Thyroid gland (tissue), 4 donors: ENCODE data around the gene CACNB1. TPM values are rescaled to one million over a fixed set of nuclear protein-coding genes. Genes with fewer than 3 reads are reported as not detected.
"Not testable (repeated sequence)": the region's sequence is repeated elsewhere in the genome, so short reads cannot be mapped to it uniquely, and the experiment has no call there.

Source experiments
- DNase-seq, 2 donors: peaks; one replicate each; pipeline ENCODE4 v3.0.0-alpha.2; 2019
- H3K27ac ChIP-seq, 3 donors: fragments of 200-600 bp; sonication (generic); 1 replicate in 2 of 3; 2 replicates in 1 of 3; pipeline ENCODE4 v1.5.1; 2016 to 2019; ENCODE audit warnings: mild to moderate bottlenecking in 1 of 3, moderate library complexity in 1 of 3
- H3K27me3 ChIP-seq: fragments of 200-600 bp; sonication (generic); one replicate; pipeline ENCODE4 v1.5.1; 2019
- H3K36me3 ChIP-seq, 2 donors: fragments of 200-600 bp; sonication (generic); one replicate each; pipeline ENCODE4 v1.5.1; 2016 to 2019
- H3K4me1 ChIP-seq, 2 donors: fragments of 200-600 bp; sonication (generic); one replicate each; pipeline ENCODE4 v1.5.1; 2017 to 2019
- H3K4me3 ChIP-seq, 3 donors: fragments of 200-600 bp; sonication (generic); replicated peaks in 1 of 3; 1 replicate in 2 of 3; 2 replicates in 1 of 3; pipeline ENCODE4 v1.5.1; 2016; ENCODE audit warnings: mild to moderate bottlenecking in 1 of 3
- H3K9me3 ChIP-seq: fragments of 200-600 bp; sonication (generic); one replicate; pipeline ENCODE4 v1.5.1; 2017
- POLR2A ChIP-seq, 2 donors: fragments of 450-650 bp; IDR thresholded peaks; one replicate each; pipeline ENCODE4 v1.6.1; 2017; ENCODE audit warnings: antibody characterized with exemption in 2 of 2, mild to moderate bottlenecking in 2 of 2, moderate library complexity in 1 of 2
- WGBS, 2 donors: methylation state at CpG; one replicate each; pipeline ENCODE4 v1.1.5; 2017; 5-methylcytosine and 5-hydroxymethylcytosine counted together
- intact Hi-C: fragments of 100-400 bp; cut with DNase I; formaldehyde crosslinking; loops from one replicate; pipeline ENCODE4 v1.15.1; 2023
- total RNA-seq, 4 donors: library from RNA; depleted of rRNA; stranded (reverse); fragments of >200 nt; gene quantifications; one replicate each; pipeline ENCODE4 v1.2.3, GENCODE V29; 2016
- TF ChIP-seq, protein P1 (sequence below), 6 experiments: fragments of 200-600 bp in 3 of 6; fragments of 450-650 bp in 3 of 6; sonication (generic) in 3 of 6; IDR thresholded peaks; one replicate each; pipeline ENCODE4 v1.5.1; 2016 to 2019; ENCODE audit warnings: antibody characterized with exemption in 6 of 6, mild to moderate bottlenecking in 2 of 6, inconsistent platforms in 1 of 6, moderate library complexity in 1 of 6

CACNB1 gene
- total RNA-seq, 4 donors from 2014 or later: 5.8 to 10.1 (median 7.8) TPM

DNA sequence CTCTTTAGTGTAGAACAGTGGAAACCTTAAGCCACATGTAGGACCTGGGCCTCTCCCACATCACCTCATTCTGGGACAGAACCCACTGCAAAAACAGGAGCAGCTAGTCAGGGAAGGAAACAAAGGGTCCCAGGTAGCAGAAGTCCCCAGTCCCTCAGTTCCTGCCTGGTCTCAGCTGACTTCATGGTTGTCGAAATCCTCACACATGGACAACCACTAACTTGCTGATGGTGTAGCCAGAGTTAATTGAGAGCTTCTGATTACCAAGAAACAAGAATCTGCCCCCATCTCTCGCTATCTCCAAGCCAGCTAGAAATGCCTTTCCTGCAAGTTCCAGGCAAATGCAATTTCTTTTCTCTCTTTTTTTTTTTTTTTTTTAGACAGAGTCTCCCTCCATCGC lies 28.0 kb downstream of the CACNB1 start:
- Histone ChIP-seq H3K27me3 (peaks cover 4% of the 10 kb centered on the region), H3K9me3 (no peaks in the 10 kb centered on the region), H3K36me3 (no peaks in the 10 kb centered on the region), H3K27ac (no peak overlapping the region), H3K4me1 (peaks cover 5 to 12% of the 10 kb centered on the region in 2 donors), H3K4me3 (no peak overlapping the region)
- no peak for DNase-seq
- WGBS, 2 donors: 83 to 84% methylated on average over 3 of the region's 3 CpGs
- intact Hi-C loops: loop anchor here (10.0 kb wide), 1 partner anchor 75 kb away; no protein-coding TSS in a partner anchor
- TF ChIP-seq POLR2A (IDR thresholded peaks at IDR 0.05): no peak
- TF ChIP-seq, protein P1, sequence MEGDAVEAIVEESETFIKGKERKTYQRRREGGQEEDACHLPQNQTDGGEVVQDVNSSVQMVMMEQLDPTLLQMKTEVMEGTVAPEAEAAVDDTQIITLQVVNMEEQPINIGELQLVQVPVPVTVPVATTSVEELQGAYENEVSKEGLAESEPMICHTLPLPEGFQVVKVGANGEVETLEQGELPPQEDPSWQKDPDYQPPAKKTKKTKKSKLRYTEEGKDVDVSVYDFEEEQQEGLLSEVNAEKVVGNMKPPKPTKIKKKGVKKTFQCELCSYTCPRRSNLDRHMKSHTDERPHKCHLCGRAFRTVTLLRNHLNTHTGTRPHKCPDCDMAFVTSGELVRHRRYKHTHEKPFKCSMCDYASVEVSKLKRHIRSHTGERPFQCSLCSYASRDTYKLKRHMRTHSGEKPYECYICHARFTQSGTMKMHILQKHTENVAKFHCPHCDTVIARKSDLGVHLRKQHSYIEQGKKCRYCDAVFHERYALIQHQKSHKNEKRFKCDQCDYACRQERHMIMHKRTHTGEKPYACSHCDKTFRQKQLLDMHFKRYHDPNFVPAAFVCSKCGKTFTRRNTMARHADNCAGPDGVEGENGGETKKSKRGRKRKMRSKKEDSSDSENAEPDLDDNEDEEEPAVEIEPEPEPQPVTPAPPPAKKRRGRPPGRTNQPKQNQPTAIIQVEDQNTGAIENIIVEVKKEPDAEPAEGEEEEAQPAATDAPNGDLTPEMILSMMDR (IDR thresholded peaks at IDR 0.05): no peak

DNA sequence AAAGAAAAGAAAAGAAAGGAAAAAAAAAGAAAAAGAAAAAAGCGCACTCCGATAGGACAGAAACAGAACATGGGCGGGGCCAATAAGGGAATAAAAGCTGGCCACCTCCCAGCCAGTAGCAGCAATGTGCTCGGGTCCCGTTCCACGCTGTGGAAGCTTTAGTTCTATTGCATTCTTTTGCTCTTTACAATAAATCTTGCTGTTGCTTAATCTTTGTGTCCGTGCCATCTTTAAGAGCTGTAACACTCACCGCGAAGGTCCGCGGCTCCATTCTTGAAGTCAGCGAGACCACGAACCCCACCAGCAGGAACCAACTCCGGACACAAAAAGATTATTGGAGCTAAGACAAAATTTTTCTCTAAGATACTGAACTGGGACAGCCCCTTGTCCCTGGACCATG lies 28.4 kb downstream of the CACNB1 start:
- Histone ChIP-seq H3K9me3 (no peaks in the 10 kb centered on the region), H3K4me1 (peaks cover 9 to 16% of the 10 kb centered on the region in 2 donors), H3K36me3 (no peaks in the 10 kb centered on the region), H3K4me3 (no peak overlapping the region), H3K27ac (no peak overlapping the region), H3K27me3 (peaks cover 4% of the 10 kb centered on the region)
- intact Hi-C loops: loop anchor here (10.0 kb wide), 1 partner anchor 76 kb away; no protein-coding TSS in a partner anchor
- DNase-seq: no peak
- WGBS, 2 donors: 86 to 89% methylated on average over 14 of the region's 14 CpGs
- TF ChIP-seq POLR2A (IDR thresholded peaks at IDR 0.05): no peak
- TF ChIP-seq, protein P1 (IDR thresholded peaks at IDR 0.05): no peak

DNA sequence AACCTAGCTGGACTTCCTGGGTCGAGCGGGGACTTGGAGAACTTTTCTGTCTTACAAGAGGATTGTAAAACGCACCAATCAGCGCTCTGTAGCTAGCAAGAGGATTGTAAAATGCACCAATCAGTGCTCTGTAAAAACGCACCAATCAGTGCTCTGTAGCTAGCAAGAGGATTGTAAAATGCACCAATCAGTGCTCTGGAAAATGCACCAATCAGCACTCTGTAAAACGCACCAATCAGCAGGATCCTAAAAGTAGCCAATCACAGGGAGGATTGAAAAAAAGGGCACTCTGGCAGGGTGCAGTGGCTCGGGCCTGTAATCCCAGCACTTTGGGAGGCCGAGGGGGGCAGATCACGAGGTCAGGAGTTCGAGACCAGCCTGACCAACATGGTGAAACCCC lies 29.0 kb downstream of the CACNB1 start:
- peaks cover 9 to 19% of the 10 kb centered on the region in 2 donors for H3K4me1 ChIP-seq
- not testable (repeated sequence) for H3K4me3 ChIP-seq, H3K27ac ChIP-seq, H3K9me3 ChIP-seq, DNase-seq, H3K27me3 ChIP-seq, H3K36me3 ChIP-seq
- WGBS, 2 donors: 95 to 99% methylated on average over 10 of the region's 10 CpGs
- intact Hi-C loops: loop anchor here (10.0 kb wide), 1 partner anchor 76 kb away; no protein-coding TSS in a partner anchor

DNA sequence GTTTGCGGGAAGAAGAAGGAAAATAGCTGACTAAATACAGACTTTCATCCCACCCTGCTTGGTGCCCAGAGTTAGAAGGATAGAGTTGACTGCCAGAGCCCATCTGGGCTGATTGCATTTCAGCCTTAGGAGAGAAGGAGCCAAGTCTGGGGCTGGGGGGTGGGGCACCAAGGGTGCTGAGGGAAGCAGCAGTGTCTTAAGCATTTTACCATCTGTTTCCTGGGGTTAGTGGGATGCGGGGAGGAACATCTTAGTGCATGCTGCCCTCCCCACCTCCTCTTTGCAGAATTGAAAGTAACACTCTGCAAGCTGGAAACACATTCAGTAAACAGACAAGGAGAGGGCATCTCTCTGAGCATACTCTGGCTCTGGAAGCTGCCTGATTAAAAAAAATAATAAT lies 30.0 kb downstream of the CACNB1 start:
- TF ChIP-seq, protein P1 (IDR thresholded peaks at IDR 0.05): no peak
- TF ChIP-seq POLR2A (IDR thresholded peaks at IDR 0.05): no peak
- H3K9me3 ChIP-seq: no peaks in the 10 kb centered on the region
- DNase-seq: no peak
- H3K27ac ChIP-seq: no peak overlapping the region
- 66 to 71% methylated on average over 2 of the region's 2 CpGs for whole genome bisulfite sequencing, 2 donors
- no peak overlapping the region for H3K4me3 ChIP-seq
- peaks cover 9 to 19% of the 10 kb centered on the region in 2 donors for H3K4me1 ChIP-seq
- H3K36me3 ChIP-seq: no peaks in the 10 kb centered on the region
- H3K27me3 ChIP-seq: peaks cover 4% of the 10 kb centered on the region
- intact Hi-C loops: loop anchor here (10.0 kb wide), 1 partner anchor 77 kb away; no protein-coding TSS in a partner anchor

DNA sequence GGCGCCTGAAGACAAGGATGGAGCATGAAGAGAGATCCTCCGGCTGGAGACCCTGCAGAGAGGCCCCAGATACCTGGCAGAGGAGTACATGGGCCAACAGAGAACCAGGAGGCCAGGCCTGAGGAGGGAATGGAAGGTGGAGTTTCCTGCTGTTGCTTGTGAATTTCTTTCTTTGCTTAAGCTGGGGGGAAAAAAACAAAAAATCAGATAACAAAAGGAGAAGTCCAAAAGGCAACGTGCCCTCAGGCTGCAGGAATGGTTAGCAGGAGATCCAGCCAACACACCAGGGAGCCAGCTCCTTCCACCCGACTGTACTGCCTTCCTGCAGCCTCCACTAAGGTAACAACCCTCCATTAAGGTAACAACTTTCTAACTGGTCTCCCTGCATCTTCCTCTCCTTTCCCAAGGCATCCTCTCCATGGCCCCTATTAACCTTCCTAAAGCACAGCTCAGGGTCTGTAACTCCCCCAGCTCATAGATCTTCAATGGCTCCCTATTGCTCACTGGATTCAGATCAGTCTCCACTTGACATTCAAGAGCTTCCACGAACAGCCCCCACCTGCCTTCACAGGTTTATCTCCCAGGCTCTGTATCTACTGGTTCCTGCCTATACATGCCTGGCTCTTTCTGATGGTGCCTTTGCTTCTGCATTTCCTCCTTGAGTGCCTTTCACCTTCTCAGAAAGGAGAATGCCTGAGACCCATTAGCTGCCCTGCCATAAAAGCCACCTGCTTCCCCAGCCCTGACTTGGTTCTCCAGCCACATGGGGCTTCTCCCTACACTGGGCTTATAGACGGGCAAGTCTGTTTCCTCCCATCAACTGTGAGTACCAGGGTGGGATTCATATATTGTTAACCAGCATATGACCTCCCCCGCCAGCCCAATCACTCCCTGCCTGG lies 30.8 kb downstream of the CACNB1 start:
- no peaks in the 10 kb centered on the region for H3K36me3 ChIP-seq
- peaks cover 9 to 13% of the 10 kb centered on the region in 2 donors for H3K4me1 ChIP-seq
- peaks cover 4% of the 10 kb centered on the region for H3K27me3 ChIP-seq
- intact Hi-C loops: loop anchor here (10.0 kb wide), 1 partner anchor 78 kb away; no protein-coding TSS in a partner anchor
- H3K9me3 ChIP-seq: no peaks in the 10 kb centered on the region
- DNase-seq: no peak
- no peak overlapping the region for H3K4me3 ChIP-seq
- no peak overlapping the region for H3K27ac ChIP-seq
- WGBS, 2 donors: 75 to 84% methylated on average over 7 of the region's 7 CpGs
- TF ChIP-seq, protein P1 (IDR thresholded peaks at IDR 0.05): no peak
- TF ChIP-seq POLR2A (IDR thresholded peaks at IDR 0.05): no peak
